IMR-90 (cell line): Measurements from ENCODE around the gene WAC.

Experiments
- POLR2A ChIP-seq: IDR thresholded peaks from 2 replicates; pipeline ENCODE4 v1.6.1; 2012; ENCODE audit warnings: mild to moderate bottlenecking, low read depth, low read length
- TF ChIP-seq, protein P1 (sequence below): conservative IDR thresholded peaks from 2 replicates; pipeline ENCODE4 v1.5.1; 2012; ENCODE audit warnings: mild to moderate bottlenecking, low read depth, low read length, improper control_type of control experiment

GRCh38 chr10:28533571-28534304 is 820 bp downstream of the WAC start:
- TF ChIP-seq, protein P1, sequence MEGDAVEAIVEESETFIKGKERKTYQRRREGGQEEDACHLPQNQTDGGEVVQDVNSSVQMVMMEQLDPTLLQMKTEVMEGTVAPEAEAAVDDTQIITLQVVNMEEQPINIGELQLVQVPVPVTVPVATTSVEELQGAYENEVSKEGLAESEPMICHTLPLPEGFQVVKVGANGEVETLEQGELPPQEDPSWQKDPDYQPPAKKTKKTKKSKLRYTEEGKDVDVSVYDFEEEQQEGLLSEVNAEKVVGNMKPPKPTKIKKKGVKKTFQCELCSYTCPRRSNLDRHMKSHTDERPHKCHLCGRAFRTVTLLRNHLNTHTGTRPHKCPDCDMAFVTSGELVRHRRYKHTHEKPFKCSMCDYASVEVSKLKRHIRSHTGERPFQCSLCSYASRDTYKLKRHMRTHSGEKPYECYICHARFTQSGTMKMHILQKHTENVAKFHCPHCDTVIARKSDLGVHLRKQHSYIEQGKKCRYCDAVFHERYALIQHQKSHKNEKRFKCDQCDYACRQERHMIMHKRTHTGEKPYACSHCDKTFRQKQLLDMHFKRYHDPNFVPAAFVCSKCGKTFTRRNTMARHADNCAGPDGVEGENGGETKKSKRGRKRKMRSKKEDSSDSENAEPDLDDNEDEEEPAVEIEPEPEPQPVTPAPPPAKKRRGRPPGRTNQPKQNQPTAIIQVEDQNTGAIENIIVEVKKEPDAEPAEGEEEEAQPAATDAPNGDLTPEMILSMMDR = no peak
- TF ChIP-seq POLR2A = no peak
